HepG2 (cell line): ENCODE results near the gene COX14. TPM values are rescaled to one million over a fixed set of nuclear protein-coding genes. Genes with fewer than 3 reads are reported as not detected.

ENCODE experiments used
- ATAC-seq: fragments of 200-7000 bp; cut with Tn5 transposase; 3 replicates; pipeline ENCODE4 v1.9.1; 2020; ENCODE audit warnings: mild to moderate bottlenecking, moderate library complexity
- BruUV-seq: library from RNA; stranded (reverse); fragments of 400-500 nt; replicated peaks from 2 replicates; lab custom pipeline; 2021; lab: Mats Ljungman, UMichigan
- CTCF ChIA-PET: fragments of 300-600 bp; formaldehyde crosslinking; extraction: SDS; loops from one replicate; lab custom pipeline; 2021; ENCODE audit warnings: low total read pairs, inconsistent platforms, low intra/inter-chr PET ratio; lab: Yijun Ruan, JAX
- POLR2A ChIA-PET: fragments of 350-600 bp; sonication (Branson Sonifier 250); formaldehyde crosslinking; loops from one replicate; lab custom pipeline; 2020; ENCODE audit warnings: antibody characterized with exemption, inconsistent platforms; lab: Yijun Ruan, JAX
- DNase-seq: peaks from one replicate; pipeline ENCODE4 v3.0.0-alpha.2; 2015; ENCODE audit warnings: low spot score
- FAIRE-seq: peaks from 3 replicates; lab custom pipeline; 2011; peaks lifted over from hg19 to GRCh38; lab: Jason Lieb, UNC
- H2AFZ ChIP-seq: one replicate; pipeline ENCODE4 v1.6.1; 2011; ENCODE audit warnings: low read length, inconsistent platforms
- H3K27ac ChIP-seq: fragments of 300-600 bp; 3 replicates; pipeline ENCODE4 v1.8.0; 2011; ENCODE audit warnings: mixed run types, mild to moderate bottlenecking, mixed read lengths, low read length, inconsistent platforms; ENCODE audit not compliant: insufficient read depth; ENCODE audit errors: extremely low read length
- H3K27me3 ChIP-seq, 2 experiments: fragments of 200-600 bp in 1 of 2; 2 replicates in 1 of 2; 3 replicates in 1 of 2; pipeline versions ENCODE4 v1.6.0 to v1.8.0; 2011; ENCODE audit warnings: low read length in 2 of 2, mild to moderate bottlenecking in 2 of 2, moderate library complexity in 2 of 2, inconsistent platforms in 1 of 2; ENCODE audit not compliant: insufficient read depth in 2 of 2, control insufficient read depth in 1 of 2
- H3K36me3 ChIP-seq, 2 experiments: fragments of 200-600 bp in 1 of 2; replicated peaks in 1 of 2; 2 replicates in 1 of 2; 3 replicates in 1 of 2; pipeline versions ENCODE4 v1.5.1 to v1.8.0; 2011; ENCODE audit warnings: low read length in 2 of 2, inconsistent platforms in 1 of 2; ENCODE audit not compliant: insufficient read depth in 2 of 2, control insufficient read depth in 1 of 2
- H3K4me1 ChIP-seq: 2 replicates; pipeline ENCODE4 v1.5.1; 2012; ENCODE audit warnings: low read length, inconsistent platforms; ENCODE audit not compliant: insufficient read depth
- H3K4me2 ChIP-seq: 2 replicates; pipeline ENCODE4 v1.6.0; 2011; ENCODE audit warnings: low read depth, low read length, inconsistent platforms
- H3K4me3 ChIP-seq, 3 experiments: fragments of 200-600 bp in 1 of 3; sonication (generic), shearing (Covaris generic) in 1 of 3; replicated peaks in 1 of 3; 2 replicates each; pipeline ENCODE4 v1.5.1; 2011 to 2016; ENCODE audit warnings: low read length in 3 of 3, inconsistent platforms in 2 of 3, low read depth in 2 of 3, mild to moderate bottlenecking in 2 of 3, control low read depth in 1 of 3, mixed read lengths in 1 of 3; ENCODE audit not compliant: insufficient read depth in 1 of 3
- H3K79me2 ChIP-seq: one replicate; pipeline ENCODE4 v1.6.1; 2011; ENCODE audit warnings: low read length, inconsistent platforms; ENCODE audit not compliant: insufficient read depth
- H3K9ac ChIP-seq: 2 replicates; pipeline ENCODE4 v1.6.0; 2011; ENCODE audit warnings: mild to moderate bottlenecking, low read depth, low read length, inconsistent platforms; ENCODE audit not compliant: insufficient read depth
- H3K9me3 ChIP-seq: 2 replicates; pipeline ENCODE4 v1.5.1; 2012; ENCODE audit warnings: mild to moderate bottlenecking, low read length
- H4K20me1 ChIP-seq: 2 replicates; pipeline ENCODE4 v1.6.0; 2011; ENCODE audit warnings: inconsistent platforms, mild to moderate bottlenecking, low read length, moderate library complexity; ENCODE audit not compliant: insufficient read depth
- DMTF1 ChIP-seq: sonication (generic); formaldehyde crosslinking; IDR thresholded peaks from 2 replicates; pipeline ENCODE4 v1.4.0; 2020; ENCODE audit warnings: mild to moderate bottlenecking, missing genetic modification reagents
- FUBP1 ChIP-seq: sonication (generic); formaldehyde crosslinking; IDR thresholded peaks from 2 replicates; pipeline ENCODE4 v1.5.1; 2020; ENCODE audit warnings: missing genetic modification reagents, mild to moderate bottlenecking, borderline replicate concordance
- MAFG ChIP-seq: sonication (generic); formaldehyde crosslinking; IDR thresholded peaks from 2 replicates; pipeline ENCODE4 v1.5.1; 2020; ENCODE audit warnings: mild to moderate bottlenecking, missing genetic modification reagents
- MBNL3 ChIP-seq: fragments of 250-450 bp; sonication (Bioruptor Pico); conservative IDR thresholded peaks from 2 replicates; pipeline ENCODE4 v1.8.0; 2022; ENCODE audit warnings: mild to moderate bottlenecking, inconsistent platforms
- NR2F1 ChIP-seq, 2 experiments: fragments of 450-650 bp in 1 of 2; formaldehyde crosslinking in 1 of 2; IDR thresholded peaks; 2 replicates each; pipeline versions ENCODE4 v1.5.0 to v1.6.1; 2016 to 2020; ENCODE audit warnings: mild to moderate bottlenecking in 1 of 2, missing compliant biosample characterization in 1 of 2, missing genetic modification reagents in 1 of 2, moderate library complexity in 1 of 2
- ZNF879 ChIP-seq: sonication (generic); formaldehyde crosslinking; IDR thresholded peaks from 2 replicates; pipeline ENCODE4 v1.8.1; 2023; ENCODE audit warnings: missing genetic modification reagents
- WGBS: methylation state at CpG from one replicate; pipeline ENCODE4 v1.1.6; 2017; ENCODE audit warnings: low lambda C conversion rate; 5-methylcytosine and 5-hydroxymethylcytosine counted together
- in situ Hi-C: cut with HindIII; loops from 2 replicates; pipeline ENCODE4 v1.10.0; 2017; ENCODE audit warnings: low pct_unique_long_range_greater_than_20kb; ENCODE audit not compliant: extremely low pct_ligation_motif_present
- intact Hi-C: fragments of 100-400 bp; cut with micrococcal nuclease; formaldehyde crosslinking; loops from one replicate; pipeline ENCODE4 v1.10.0; 2022; ENCODE audit not compliant: unreplicated experiment
- polyA plus RNA-seq, 8 experiments: library from polyadenylated mRNA; depleted of rRNA in 3 of 8; stranded (reverse) in 7 of 8; unstranded in 1 of 8; fragments of >200 nt; fragmentation: Illumina TruSeq in 4 of 8; extraction: Trizol in 4 of 8; gene quantifications; 2 replicates each; pipeline versions ENCODE4 v1.2.1 to v1.2.3, GENCODE V29; 2011 to 2016; ENCODE audit warnings: low read depth in 4 of 8, missing spikeins in 1 of 8, mixed read lengths in 1 of 8; ENCODE audit not compliant: insufficient read depth in 1 of 8
- total RNA-seq, 5 experiments: library from RNA; depleted of rRNA; stranded (reverse); fragments of >200 nt; fragmentation: Illumina TruSeq; extraction: Trizol; gene quantifications; 2 replicates each; pipeline ENCODE4 v1.2.3, GENCODE V29; 2016; ENCODE audit warnings: low read depth in 1 of 5

Gene COX14
- total and polyA plus RNA-seq, 2 of the 13 experiments (the other 11 are each of a cell fraction or from before 2014, with no cell fraction given) = 53.0 to 71.6 TPM

GRCh38 chr12:50090391-50090790, 21.6 kb upstream of the COX14 start:
- peaks cover 13% of the 10 kb centered on the region for H3K79me2 ChIP-seq
- H3K4me1 ChIP-seq = peaks cover 38% of the 10 kb centered on the region
- peaks cover 4% of the 10 kb centered on the region; the same call in 1 of the 2 replicates for H4K20me1 ChIP-seq
- in situ Hi-C loops = no loop called here
- no peak overlapping the region for H3K4me3 ChIP-seq
- 98% methylated on average over 5 of the region's 5 CpGs for WGBS
- ATAC-seq = no peak
- ChIA-PET CTCF (no interaction called here), POLR2A (interaction anchor here (1.4 kb wide), 1 partner anchor 13 kb away, joined by 4 read pairs; the partner anchor contains the start of gene GPD1)
- no peaks in the 10 kb centered on the region for H3K9me3 ChIP-seq
- H3K4me2 ChIP-seq = no peak overlapping the region
- DNase-seq = no peak
- no TSS peak for BruUV-seq
- intact Hi-C loops = no loop called here
- FAIRE-seq = no peak
- H2AFZ ChIP-seq = no peak overlapping the region
- H3K36me3 ChIP-seq = peaks cover 23 to 61% of the 10 kb centered on the region in 2 experiments
- no peak overlapping the region for H3K27ac ChIP-seq
- H3K9ac ChIP-seq = no peak overlapping the region
- TF ChIP-seq NR2F1 (CRISPR knock-in tag; IDR thresholded peaks at IDR 0.05) = no peak
- no peaks in the 10 kb centered on the region for H3K27me3 ChIP-seq

GRCh38 chr12:50097952-50098351, 14.1 kb upstream of the COX14 start:
- in situ Hi-C loops (no loop called here), intact Hi-C loops (no loop called here)
- H3K4me1 ChIP-seq = peaks cover 17% of the 10 kb centered on the region
- H3K4me3 ChIP-seq = no peak overlapping the region
- ChIA-PET POLR2A (interaction anchor here (1.1 to 2.1 kb wide), 3 partner anchors 11 to 14 kb away, joined by 3 to 8 read pairs (median 3); partner anchors contain the start of gene SMARCD1), CTCF (no interaction called here)
- no peak overlapping the region for H3K9ac ChIP-seq
- no peak overlapping the region for H2AFZ ChIP-seq
- no peaks in the 10 kb centered on the region for H3K9me3 ChIP-seq
- peaks cover 29 to 58% of the 10 kb centered on the region in 2 experiments for H3K36me3 ChIP-seq
- FAIRE-seq (no peak), ATAC-seq (no peak)
- 97% methylated on average over 6 of the region's 6 CpGs for WGBS
- H3K4me2 ChIP-seq = no peak overlapping the region
- no peaks in the 10 kb centered on the region for H3K79me2 ChIP-seq
- H3K27me3 ChIP-seq = no peaks in the 10 kb centered on the region
- H4K20me1 ChIP-seq = no peaks in the 10 kb centered on the region
- TF ChIP-seq DMTF1 (CRISPR knock-in tag) (no peak), MAFG (no peak), MBNL3 (CRISPR knock-in tag) (no peak), FUBP1 (CRISPR knock-in tag) (no peak), ZNF879 (CRISPR knock-in tag) (no peak)
- TF ChIP-seq, all 625 proteins: peak for 0
- DNase-seq = no peak
- BruUV-seq = no TSS peak
- no peak overlapping the region for H3K27ac ChIP-seq
